ENCODE measurements around the gene NISCH. TPM values are rescaled to one million over a fixed set of nuclear protein-coding genes. Genes with fewer than 3 reads are reported as not detected.

Gene NISCH
- total RNA-seq, 1 donor from 2014 or later: 44.3 TPM

DNA sequence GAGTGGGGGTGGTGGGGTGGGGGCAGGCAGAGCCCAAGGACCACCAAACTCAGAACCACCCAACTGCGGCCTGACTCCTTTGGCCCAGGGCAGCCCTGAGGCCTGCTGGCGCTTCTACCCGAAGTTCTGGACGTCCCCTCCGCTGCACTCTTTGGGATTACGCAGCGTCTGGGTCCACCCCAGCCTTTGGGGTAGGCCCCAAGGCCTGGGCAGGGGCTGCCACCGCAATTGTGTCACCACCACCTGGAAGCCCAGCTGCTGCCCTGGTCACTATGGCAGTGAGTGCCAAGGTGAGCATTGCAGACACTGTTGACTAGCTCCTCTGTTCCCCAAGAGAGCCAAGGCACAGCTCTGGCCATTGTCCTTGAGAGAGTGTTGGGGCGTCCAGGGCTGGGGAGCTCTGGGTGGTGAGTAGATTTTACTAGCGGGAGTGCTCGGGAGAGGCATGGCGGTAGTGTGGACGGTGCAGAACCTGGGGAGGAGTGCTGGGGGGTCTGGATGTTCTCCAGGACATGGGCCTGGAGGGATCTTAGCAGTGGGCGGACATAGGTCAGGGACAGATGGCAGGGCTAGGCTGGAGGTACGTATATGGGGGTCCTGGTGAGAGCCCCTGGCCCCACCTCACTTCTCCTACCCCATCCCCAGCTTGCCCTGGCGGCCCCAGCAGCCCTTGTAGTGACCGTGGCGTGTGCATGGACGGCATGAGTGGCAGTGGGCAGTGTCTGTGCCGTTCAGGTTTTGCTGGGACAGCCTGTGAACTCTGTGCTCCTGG, 65.5 kb downstream of the NISCH start:
- peaks cover 23% of the 10 kb centered on the region for H3K4me1 ChIP-seq
- H3K9me3 ChIP-seq (replicated peaks): no peaks in the 10 kb centered on the region
- intact Hi-C loops (cut with micrococcal nuclease): no loop called here
- H3K4me3 ChIP-seq: no peak overlapping the region
- TF ChIP-seq, protein P1, sequence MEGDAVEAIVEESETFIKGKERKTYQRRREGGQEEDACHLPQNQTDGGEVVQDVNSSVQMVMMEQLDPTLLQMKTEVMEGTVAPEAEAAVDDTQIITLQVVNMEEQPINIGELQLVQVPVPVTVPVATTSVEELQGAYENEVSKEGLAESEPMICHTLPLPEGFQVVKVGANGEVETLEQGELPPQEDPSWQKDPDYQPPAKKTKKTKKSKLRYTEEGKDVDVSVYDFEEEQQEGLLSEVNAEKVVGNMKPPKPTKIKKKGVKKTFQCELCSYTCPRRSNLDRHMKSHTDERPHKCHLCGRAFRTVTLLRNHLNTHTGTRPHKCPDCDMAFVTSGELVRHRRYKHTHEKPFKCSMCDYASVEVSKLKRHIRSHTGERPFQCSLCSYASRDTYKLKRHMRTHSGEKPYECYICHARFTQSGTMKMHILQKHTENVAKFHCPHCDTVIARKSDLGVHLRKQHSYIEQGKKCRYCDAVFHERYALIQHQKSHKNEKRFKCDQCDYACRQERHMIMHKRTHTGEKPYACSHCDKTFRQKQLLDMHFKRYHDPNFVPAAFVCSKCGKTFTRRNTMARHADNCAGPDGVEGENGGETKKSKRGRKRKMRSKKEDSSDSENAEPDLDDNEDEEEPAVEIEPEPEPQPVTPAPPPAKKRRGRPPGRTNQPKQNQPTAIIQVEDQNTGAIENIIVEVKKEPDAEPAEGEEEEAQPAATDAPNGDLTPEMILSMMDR (IDR thresholded peaks at IDR 0.05; ENCODE audit: borderline replicate concordance): no peak
- H3K27ac ChIP-seq (replicated peaks): no peak overlapping the region
- DNase-seq: no peak
- peaks cover 24% of the 10 kb centered on the region for H3K36me3 ChIP-seq
- H3K27me3 ChIP-seq (ENCODE audit: low read depth): no peaks in the 10 kb centered on the region

DNA sequence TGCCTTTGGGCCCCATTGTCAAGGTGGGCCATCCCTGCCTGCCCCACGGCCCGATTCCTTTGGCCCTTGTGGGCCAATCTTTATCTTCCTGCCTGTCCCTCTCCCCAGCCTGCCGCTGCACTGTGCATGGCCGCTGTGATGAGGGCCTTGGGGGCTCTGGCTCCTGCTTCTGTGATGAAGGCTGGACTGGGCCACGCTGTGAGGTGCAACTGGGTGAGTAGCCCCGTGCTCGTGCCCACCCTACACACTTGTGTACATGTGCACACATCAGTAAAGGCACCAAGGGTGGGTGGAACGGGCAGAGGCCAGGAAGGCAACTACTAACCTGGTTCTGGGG, 66.1 kb downstream of the NISCH start:
- no peak for DNase-seq

GRCh38 chr3:52521881-52522650, 66.7 kb downstream of the NISCH start:
- Histone ChIP-seq H3K9me3 (replicated peaks) (no peaks in the 10 kb centered on the region), H3K27ac (replicated peaks) (no peak overlapping the region), H3K4me3 (no peak overlapping the region), H3K4me1 (peaks cover 35% of the 10 kb centered on the region), H3K27me3 (ENCODE audit: low read depth) (no peaks in the 10 kb centered on the region), H3K36me3 (peaks cover 24% of the 10 kb centered on the region)
- intact Hi-C loops (cut with micrococcal nuclease): no loop called here
- DNase-seq: peak; percentile 5
- TF ChIP-seq, protein P1 (IDR thresholded peaks at IDR 0.05; ENCODE audit: borderline replicate concordance): no peak

More for the DNA sequence above, 66.1 kb downstream of the NISCH start:
- Histone ChIP-seq H3K27me3 (ENCODE audit: low read depth) (no peaks in the 10 kb centered on the region), H3K9me3 (replicated peaks) (no peaks in the 10 kb centered on the region), H3K36me3 (peaks cover 24% of the 10 kb centered on the region), H3K4me1 (peaks cover 29% of the 10 kb centered on the region), H3K4me3 (no peak overlapping the region), H3K27ac (replicated peaks) (no peak overlapping the region)
- TF ChIP-seq, protein P1 (IDR thresholded peaks at IDR 0.05; ENCODE audit: borderline replicate concordance): no peak
- intact Hi-C loops (cut with micrococcal nuclease): no loop called here

DNA sequence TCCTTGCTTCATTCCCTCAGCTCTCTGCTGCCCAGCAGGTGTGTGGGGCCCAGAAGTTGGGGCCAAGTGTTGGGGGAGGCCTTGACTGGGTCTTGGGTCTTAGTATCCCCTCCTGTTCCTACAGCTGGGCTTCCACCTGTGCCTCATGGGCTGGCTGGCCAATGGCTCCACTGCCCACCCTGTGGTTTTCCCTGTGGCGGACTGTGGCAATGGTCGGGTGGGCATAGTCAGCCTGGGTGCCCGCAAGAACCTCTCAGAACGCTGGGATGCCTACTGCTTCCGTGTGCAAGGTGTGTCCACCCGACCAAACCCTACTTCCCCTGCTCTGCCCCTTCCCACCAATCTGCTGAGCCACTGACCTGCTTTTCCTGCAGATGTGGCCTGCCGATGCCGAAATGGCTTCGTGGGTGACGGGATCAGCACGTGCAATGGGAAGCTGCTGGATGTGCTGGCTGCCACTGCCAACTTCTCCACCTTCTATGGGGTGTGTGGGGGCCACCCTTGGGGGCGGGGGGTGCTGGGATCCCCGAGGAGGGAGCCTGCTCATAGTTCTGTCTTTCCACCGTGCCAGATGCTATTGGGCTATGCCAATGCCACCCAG, 67.3 kb downstream of the NISCH start:
- DNase-seq: peak; percentile 10
- intact Hi-C loops (cut with micrococcal nuclease): no loop called here
- Histone ChIP-seq H3K36me3 (peaks cover 29% of the 10 kb centered on the region), H3K9me3 (replicated peaks) (no peaks in the 10 kb centered on the region), H3K27ac (replicated peaks) (no peak overlapping the region), H3K4me1 (peaks cover 35% of the 10 kb centered on the region), H3K27me3 (ENCODE audit: low read depth) (no peaks in the 10 kb centered on the region), H3K4me3 (no peak overlapping the region)
- TF ChIP-seq, protein P1 (IDR thresholded peaks at IDR 0.05; ENCODE audit: borderline replicate concordance): no peak

DNA sequence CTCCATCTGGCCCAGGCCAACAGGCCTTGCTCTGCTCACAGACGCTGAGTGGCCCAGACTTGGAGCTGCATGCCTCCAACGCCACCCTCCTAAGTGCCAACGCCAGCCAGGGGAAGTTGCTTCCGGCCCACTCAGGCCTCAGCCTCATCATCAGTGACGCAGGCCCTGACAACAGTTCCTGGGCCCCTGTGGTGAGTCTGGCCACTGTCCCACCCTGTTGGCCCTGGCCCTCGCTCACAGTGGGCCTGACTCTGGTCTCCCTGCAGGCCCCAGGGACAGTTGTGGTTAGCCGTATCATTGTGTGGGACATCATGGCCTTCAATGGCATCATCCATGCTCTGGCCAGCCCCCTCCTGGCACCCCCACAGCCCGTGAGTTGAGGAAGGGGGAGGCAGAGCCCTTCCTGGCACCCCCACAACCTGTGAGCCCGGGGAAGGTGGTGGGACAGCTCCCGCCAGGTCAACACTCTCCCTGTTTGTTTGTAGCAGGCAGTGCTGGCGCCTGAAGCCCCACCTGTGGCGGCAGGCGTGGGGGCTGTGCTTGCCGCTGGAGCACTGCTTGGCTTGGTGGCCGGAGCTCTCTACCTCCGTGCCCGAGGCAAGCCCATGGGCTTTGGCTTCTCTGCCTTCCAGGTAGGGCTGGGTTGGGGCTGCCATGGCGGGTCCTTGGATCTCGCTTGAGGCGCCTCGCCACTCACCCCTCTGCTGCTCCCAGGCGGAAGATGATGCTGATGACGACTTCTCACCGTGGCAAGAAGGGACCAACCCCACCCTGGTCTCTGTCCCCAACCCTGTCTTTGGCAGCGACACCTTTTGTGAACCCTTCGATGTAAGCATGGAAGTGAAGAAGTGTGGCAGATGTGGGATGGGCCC, 68.2 kb downstream of the NISCH start:
- H3K27me3 ChIP-seq (ENCODE audit: low read depth): no peaks in the 10 kb centered on the region
- peak overlapping the region; percentile 88 for H3K27ac ChIP-seq (replicated peaks)
- TF ChIP-seq, protein P1 (IDR thresholded peaks at IDR 0.05; ENCODE audit: borderline replicate concordance): no peak
- peak; percentile 13 for DNase-seq
- no peaks in the 10 kb centered on the region for H3K9me3 ChIP-seq (replicated peaks)
- peaks cover 32% of the 10 kb centered on the region for H3K36me3 ChIP-seq
- intact Hi-C loops (cut with micrococcal nuclease): no loop called here
- no peak overlapping the region for H3K4me3 ChIP-seq
- peaks cover 39% of the 10 kb centered on the region for H3K4me1 ChIP-seq
